Upper lobe of right lung (tissue), 1 donor: Measurements from ENCODE around the gene LRRC27. TPM values are rescaled to one million over a fixed set of nuclear protein-coding genes. Genes with fewer than 3 reads are reported as not detected.

Experiments used
- ATAC-seq: fragments of 200-7000 bp; cut with Tn5 transposase; one replicate; pipeline ENCODE4 v1.9.1; 2020; ENCODE audit warnings: mild to moderate bottlenecking, moderate library complexity
- DNase-seq: peaks from one replicate; pipeline ENCODE4 v3.0.0-alpha.2; 2020
- H3K27ac ChIP-seq: fragments of 200-600 bp; one replicate; pipeline ENCODE4 v1.8.0; 2022
- H3K27me3 ChIP-seq: fragments of 200-600 bp; one replicate; pipeline ENCODE4 v1.8.0; 2022; ENCODE audit warnings: mild to moderate bottlenecking
- H3K36me3 ChIP-seq: fragments of 200-600 bp; one replicate; pipeline ENCODE4 v1.8.0; 2022
- H3K4me1 ChIP-seq: fragments of 200-600 bp; one replicate; pipeline ENCODE4 v1.8.0; 2022
- H3K4me3 ChIP-seq: fragments of 200-600 bp; one replicate; pipeline ENCODE4 v1.8.0; 2022; ENCODE audit warnings: mild to moderate bottlenecking
- H3K9me3 ChIP-seq: fragments of 200-600 bp; one replicate; pipeline ENCODE4 v1.8.0; 2022
- CTCF ChIP-seq: fragments of 200-600 bp; IDR thresholded peaks from one replicate; pipeline ENCODE4 v1.8.0; 2022; ENCODE audit warnings: antibody characterized with exemption
- intact Hi-C: fragments of 100-400 bp; cut with DNase I; formaldehyde crosslinking; loops from one replicate; pipeline ENCODE4 v1.11.0; 2022
- total RNA-seq: library from RNA; stranded (reverse); fragmentation: NEBNext Ultra II Directional; extraction: Animal tissue kit (Norgen Biotek cat#: 25700); gene quantifications from one replicate; pipeline ENCODE4 v1.2.1, GENCODE V29; 2021
- donor health status: DM: no; HTN: yes; CAD: no; lungs with severe emphysema.

Gene LRRC27
- total RNA-seq, 1 donor from 2014 or later, result 6.3 TPM

GRCh38 chr10:132301371-132302330 is 30.3 kb upstream of the LRRC27 start:
- Histone ChIP-seq H3K27ac (no peak overlapping the region), H3K4me1 (peaks cover 2% of the 10 kb centered on the region), H3K4me3 (no peak overlapping the region), H3K9me3 (no peaks in the 10 kb centered on the region), H3K36me3 (no peaks in the 10 kb centered on the region), H3K27me3 (no peaks in the 10 kb centered on the region)
- ATAC-seq, result no peak
- no peak for TF ChIP-seq CTCF
- DNase-seq, result peak; percentile 52
- intact Hi-C loops, result no loop called here

- H3K27ac ChIP-seq, result no peak overlapping the region
- no peaks in the 10 kb centered on the region for H3K36me3 ChIP-seq
- peaks cover 8% of the 10 kb centered on the region for H3K4me1 ChIP-seq
- intact Hi-C loops, result no loop called here
- H3K4me3 ChIP-seq, result no peak overlapping the region
- peak; percentile 48 for DNase-seq
- no peaks in the 10 kb centered on the region for H3K27me3 ChIP-seq
- H3K9me3 ChIP-seq, result no peaks in the 10 kb centered on the region
- TF ChIP-seq CTCF, result no peak
- no peak for ATAC-seq
Observed at GRCh38 chr10:132302421-132303310, 29.3 kb upstream of the LRRC27 start.

- no peaks in the 10 kb centered on the region for H3K36me3 ChIP-seq
- DNase-seq (peak; percentile 34), ATAC-seq (no peak)
- no peak for TF ChIP-seq CTCF
- H3K27me3 ChIP-seq, result no peaks in the 10 kb centered on the region
- intact Hi-C loops, result no loop called here
- no peak overlapping the region for H3K4me3 ChIP-seq
- H3K27ac ChIP-seq, result no peak overlapping the region
- no peaks in the 10 kb centered on the region for H3K9me3 ChIP-seq
- peaks cover 8% of the 10 kb centered on the region for H3K4me1 ChIP-seq
Observed at GRCh38 chr10:132303361-132304115, 28.5 kb upstream of the LRRC27 start.

DNA sequence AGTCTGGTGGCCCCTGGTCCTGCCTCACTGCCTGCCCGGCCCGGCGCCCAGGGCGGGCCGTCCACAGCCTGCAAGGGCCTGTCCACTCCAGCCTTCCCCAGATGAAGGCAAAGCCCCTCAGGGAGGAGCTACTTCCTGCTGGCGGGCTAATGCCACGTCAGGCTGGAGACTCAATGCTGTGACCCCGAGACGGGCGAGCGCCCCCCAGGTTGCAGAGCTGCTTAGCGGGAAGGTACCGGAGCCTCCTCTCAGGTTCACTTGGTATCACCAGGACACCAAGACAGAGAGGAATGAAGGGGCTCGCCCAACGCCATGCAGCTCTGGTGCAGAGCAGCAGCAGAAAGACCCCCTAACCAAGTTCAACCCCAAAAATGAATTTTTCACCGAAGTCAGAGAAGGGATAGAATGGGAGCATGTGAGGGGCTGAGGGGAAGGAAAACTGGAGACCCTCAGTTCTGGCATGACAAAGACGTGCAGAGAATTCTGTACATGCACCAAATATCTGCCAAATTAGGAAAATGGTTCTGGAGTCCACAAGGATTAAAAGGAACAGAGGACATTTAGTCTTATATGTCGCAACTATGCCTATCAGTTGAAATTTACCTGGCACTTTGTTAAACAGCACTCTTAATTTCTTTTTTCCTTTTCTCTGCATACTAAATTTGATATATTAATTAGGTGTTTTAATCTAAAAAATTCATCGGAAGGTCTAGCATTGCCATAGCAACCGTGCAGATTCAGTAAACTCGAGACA is 27.1 kb upstream of the LRRC27 start:
- no peak for TF ChIP-seq CTCF
- Histone ChIP-seq H3K4me1 (peaks cover 13% of the 10 kb centered on the region), H3K4me3 (no peak overlapping the region), H3K36me3 (no peaks in the 10 kb centered on the region), H3K27ac (no peak overlapping the region), H3K9me3 (no peaks in the 10 kb centered on the region), H3K27me3 (no peaks in the 10 kb centered on the region)
- intact Hi-C loops, result no loop called here
- DNase-seq (no peak), ATAC-seq (no peak)
